GM21360 (cell line): ENCODE results near the gene RASGRP3.

ENCODE experiments used
- ATAC-seq: cut with Tn5 transposase; IDR thresholded peaks from one replicate; pipeline ENCODE4 v1.9.1; 2021; ENCODE audit warnings: mild to moderate bottlenecking, moderate library complexity; ENCODE audit not compliant: unreplicated experiment

RASGRP3 gene

GRCh38 chr2:33518929-33519328 is 42.5 kb downstream of the RASGRP3 start:
- no peak for ATAC-seq

- ATAC-seq = no peak
These were observed 45.4 kb downstream of the RASGRP3 start for GRCh38 chr2:33521791-33522281.

- ATAC-seq = no peak
These were observed 46.1 kb downstream of the RASGRP3 start for GRCh38 chr2:33522576-33522975.

GRCh38 chr2:33525666-33526065 is 49.2 kb downstream of the RASGRP3 start:
- ATAC-seq = no peak

GRCh38 chr2:33526132-33526531 is 49.7 kb downstream of the RASGRP3 start:
- no peak for ATAC-seq

GRCh38 chr2:33526921-33527320 is 50.5 kb downstream of the RASGRP3 start:
- no peak for ATAC-seq

GRCh38 chr2:33528441-33528950 is 52.0 kb downstream of the RASGRP3 start:
- ATAC-seq = no peak

GRCh38 chr2:33529771-33530481 is 53.5 kb downstream of the RASGRP3 start:
- no peak for ATAC-seq

- no peak for ATAC-seq
These were observed 54.5 kb downstream of the RASGRP3 start for GRCh38 chr2:33530690-33531548.

GRCh38 chr2:33531549-33532059 is 55.2 kb downstream of the RASGRP3 start:
- no peak for ATAC-seq

GRCh38 chr2:33532146-33532545 is 55.7 kb downstream of the RASGRP3 start:
- no peak for ATAC-seq

GRCh38 chr2:33532966-33533365 is 56.5 kb downstream of the RASGRP3 start:
- no peak for ATAC-seq

GRCh38 chr2:33535421-33535820 is 59.0 kb downstream of the RASGRP3 start:
- ATAC-seq = no peak

- no peak for ATAC-seq
These were observed 64.8 kb downstream of the RASGRP3 start for GRCh38 chr2:33541243-33541642.

GRCh38 chr2:33550206-33550605 is 73.8 kb downstream of the RASGRP3 start:
- no peak for ATAC-seq

- ATAC-seq = no peak
These were observed 76.5 kb downstream of the RASGRP3 start for GRCh38 chr2:33552758-33553461.

- ATAC-seq = no peak
These were observed 79.2 kb downstream of the RASGRP3 start for GRCh38 chr2:33555681-33556080.

GRCh38 chr2:33559328-33559727 is 82.9 kb downstream of the RASGRP3 start:
- no peak for ATAC-seq

- no peak for ATAC-seq
These were observed 83.6 kb downstream of the RASGRP3 start for GRCh38 chr2:33560017-33560416.

- ATAC-seq = no peak
These were observed 85.4 kb downstream of the RASGRP3 start for GRCh38 chr2:33561872-33562271.

- ATAC-seq = no peak
These were observed 94.2 kb downstream of the RASGRP3 start for GRCh38 chr2:33570681-33571080.
